SU-DHL-6 (cell line): ENCODE data around the gene THSD7B.

ENCODE experiments used
- EZH2phosphoT487 ChIP-seq: fragments of 200-600 bp; sonication (generic), shearing (Covaris generic); conservative IDR thresholded peaks from 2 replicates; pipeline ENCODE4 v1.6.1; 2018; ENCODE audit warnings: mild to moderate bottlenecking, antibody characterized with exemption, low read length, moderate library complexity, mixed read lengths
- TF ChIP-seq, protein P1 (sequence below): fragments of 200-600 bp; sonication (generic); IDR thresholded peaks from one replicate; pipeline ENCODE4 v1.5.1; 2017; ENCODE audit warnings: antibody characterized with exemption, mild to moderate bottlenecking, low read length, moderate library complexity; ENCODE audit not compliant: insufficient read depth, poor library complexity, severe bottlenecking

DNA sequence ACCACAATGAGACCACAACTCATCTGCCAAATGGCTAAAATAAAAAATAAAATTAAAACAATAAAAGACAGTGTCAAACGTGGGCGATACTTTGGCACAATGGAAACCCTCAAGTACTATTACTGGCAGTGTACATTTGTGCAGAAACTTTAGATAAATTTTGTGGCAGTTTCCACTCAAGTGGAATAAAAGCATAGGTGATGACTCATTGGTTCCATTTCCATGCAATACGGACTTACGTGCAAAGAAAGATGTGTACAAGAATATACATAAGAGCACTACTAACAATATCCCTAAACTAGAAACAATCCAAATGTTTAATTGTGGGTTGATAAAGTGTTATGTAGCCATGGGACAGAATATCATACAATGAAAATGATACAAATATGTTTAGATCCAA is 940.0 kb downstream of the THSD7B start:
- TF ChIP-seq, protein P1, sequence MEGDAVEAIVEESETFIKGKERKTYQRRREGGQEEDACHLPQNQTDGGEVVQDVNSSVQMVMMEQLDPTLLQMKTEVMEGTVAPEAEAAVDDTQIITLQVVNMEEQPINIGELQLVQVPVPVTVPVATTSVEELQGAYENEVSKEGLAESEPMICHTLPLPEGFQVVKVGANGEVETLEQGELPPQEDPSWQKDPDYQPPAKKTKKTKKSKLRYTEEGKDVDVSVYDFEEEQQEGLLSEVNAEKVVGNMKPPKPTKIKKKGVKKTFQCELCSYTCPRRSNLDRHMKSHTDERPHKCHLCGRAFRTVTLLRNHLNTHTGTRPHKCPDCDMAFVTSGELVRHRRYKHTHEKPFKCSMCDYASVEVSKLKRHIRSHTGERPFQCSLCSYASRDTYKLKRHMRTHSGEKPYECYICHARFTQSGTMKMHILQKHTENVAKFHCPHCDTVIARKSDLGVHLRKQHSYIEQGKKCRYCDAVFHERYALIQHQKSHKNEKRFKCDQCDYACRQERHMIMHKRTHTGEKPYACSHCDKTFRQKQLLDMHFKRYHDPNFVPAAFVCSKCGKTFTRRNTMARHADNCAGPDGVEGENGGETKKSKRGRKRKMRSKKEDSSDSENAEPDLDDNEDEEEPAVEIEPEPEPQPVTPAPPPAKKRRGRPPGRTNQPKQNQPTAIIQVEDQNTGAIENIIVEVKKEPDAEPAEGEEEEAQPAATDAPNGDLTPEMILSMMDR, result no peak
- TF ChIP-seq EZH2phosphoT487, result no peak
